Chondrocyte (in vitro differentiated cells): ENCODE results near the gene LFNG. TPM values are rescaled to one million over a fixed set of nuclear protein-coding genes. Genes with fewer than 3 reads are reported as not detected.
A peak's percentile ranks its signal among the peaks of the same experiment; 100 is the strongest.

Source experiments
- DNase-seq: peaks from one replicate; pipeline ENCODE4 v3.0.0; 2021; ENCODE audit warnings: mixed read lengths, low spot score
- H3K27ac Mint-ChIP-seq: one replicate; pipeline ENCODE4 v1.8.0; 2021; ENCODE audit warnings: mild to moderate bottlenecking, moderate library complexity, mixed read lengths; ENCODE audit not compliant: unreplicated experiment
- H3K27me3 Mint-ChIP-seq: 2 replicates; pipeline ENCODE4 v1.8.0; 2021; ENCODE audit warnings: low read depth, mixed read lengths
- H3K36me3 Mint-ChIP-seq: 2 replicates; pipeline ENCODE4 v1.8.0; 2021; ENCODE audit warnings: low read depth, mixed read lengths
- H3K4me1 Mint-ChIP-seq: 2 replicates; pipeline ENCODE4 v1.8.0; 2021; ENCODE audit warnings: low read depth, mild to moderate bottlenecking, mixed read lengths
- H3K4me3 Mint-ChIP-seq: one replicate; pipeline ENCODE4 v1.8.0; 2021; ENCODE audit warnings: mild to moderate bottlenecking, moderate library complexity, mixed read lengths; ENCODE audit not compliant: unreplicated experiment
- H3K9me3 Mint-ChIP-seq: 2 replicates; pipeline ENCODE4 v1.8.0; 2021; ENCODE audit warnings: low read depth, mixed read lengths
- total RNA-seq: library from RNA; stranded (reverse); gene quantifications from 3 replicates; pipeline ENCODE4 v1.2.1, GENCODE V29; 2021
- TF ChIP-seq, protein P1 (sequence below): fragments of 200-600 bp; sonication (generic); IDR thresholded peaks from 2 replicates; pipeline ENCODE4 v1.5.0; 2021; ENCODE audit warnings: antibody characterized with exemption, mild to moderate bottlenecking, moderate library complexity

The LFNG gene
- total RNA-seq, 1 donor from 2014 or later = 39.9 TPM

DNA sequence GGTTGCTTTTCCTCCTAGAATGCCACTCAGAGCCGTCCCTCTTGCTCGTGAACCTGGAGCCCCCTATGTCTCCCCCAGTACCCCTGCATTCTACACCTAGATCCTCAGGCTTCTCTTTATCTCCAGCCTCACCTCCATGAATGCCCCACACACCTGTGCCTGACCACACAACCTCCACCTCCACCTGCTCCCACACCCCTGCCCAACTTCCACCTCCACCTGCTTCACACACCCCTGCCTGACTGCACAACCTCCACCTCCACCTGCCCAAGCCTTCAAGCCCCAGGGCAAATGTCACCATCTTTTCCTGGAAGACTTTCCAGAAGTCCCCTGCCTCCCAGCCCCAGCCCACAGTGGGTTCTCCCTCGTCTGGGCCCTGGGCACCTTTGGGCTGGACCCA is 6.9 kb upstream of the LFNG start:
- H3K27ac Mint-ChIP-seq = no peak overlapping the region
- peaks cover 45% of the 10 kb centered on the region for H3K4me1 Mint-ChIP-seq
- no peak overlapping the region for H3K4me3 Mint-ChIP-seq
- no peaks in the 10 kb centered on the region for H3K36me3 Mint-ChIP-seq
- H3K27me3 Mint-ChIP-seq = no peaks in the 10 kb centered on the region
- TF ChIP-seq, protein P1, sequence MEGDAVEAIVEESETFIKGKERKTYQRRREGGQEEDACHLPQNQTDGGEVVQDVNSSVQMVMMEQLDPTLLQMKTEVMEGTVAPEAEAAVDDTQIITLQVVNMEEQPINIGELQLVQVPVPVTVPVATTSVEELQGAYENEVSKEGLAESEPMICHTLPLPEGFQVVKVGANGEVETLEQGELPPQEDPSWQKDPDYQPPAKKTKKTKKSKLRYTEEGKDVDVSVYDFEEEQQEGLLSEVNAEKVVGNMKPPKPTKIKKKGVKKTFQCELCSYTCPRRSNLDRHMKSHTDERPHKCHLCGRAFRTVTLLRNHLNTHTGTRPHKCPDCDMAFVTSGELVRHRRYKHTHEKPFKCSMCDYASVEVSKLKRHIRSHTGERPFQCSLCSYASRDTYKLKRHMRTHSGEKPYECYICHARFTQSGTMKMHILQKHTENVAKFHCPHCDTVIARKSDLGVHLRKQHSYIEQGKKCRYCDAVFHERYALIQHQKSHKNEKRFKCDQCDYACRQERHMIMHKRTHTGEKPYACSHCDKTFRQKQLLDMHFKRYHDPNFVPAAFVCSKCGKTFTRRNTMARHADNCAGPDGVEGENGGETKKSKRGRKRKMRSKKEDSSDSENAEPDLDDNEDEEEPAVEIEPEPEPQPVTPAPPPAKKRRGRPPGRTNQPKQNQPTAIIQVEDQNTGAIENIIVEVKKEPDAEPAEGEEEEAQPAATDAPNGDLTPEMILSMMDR = no peak
- H3K9me3 Mint-ChIP-seq = no peaks in the 10 kb centered on the region
- no peak for DNase-seq

DNA sequence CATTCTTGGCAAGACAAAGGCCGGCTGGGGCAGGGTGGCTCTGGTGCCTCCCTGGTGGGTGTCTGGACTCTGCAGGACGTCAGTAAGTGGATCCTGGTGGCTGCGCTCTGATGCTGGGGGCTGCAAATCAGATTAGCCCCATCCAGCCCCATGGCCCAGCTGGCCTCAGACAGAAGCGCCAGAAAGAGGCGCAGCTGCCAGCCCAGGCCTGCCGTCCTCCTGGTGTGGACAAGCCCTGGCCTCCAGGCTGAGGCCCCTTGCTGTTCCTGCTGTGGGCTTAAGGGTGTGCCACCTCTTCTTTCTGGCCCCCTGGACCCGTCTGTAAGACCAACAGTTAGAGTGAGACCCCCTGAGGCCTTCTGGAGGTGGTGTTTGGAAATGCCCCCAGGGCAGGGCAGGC is 5.9 kb upstream of the LFNG start:
- TF ChIP-seq, protein P1 = no peak
- H3K27me3 Mint-ChIP-seq = no peaks in the 10 kb centered on the region

DNA sequence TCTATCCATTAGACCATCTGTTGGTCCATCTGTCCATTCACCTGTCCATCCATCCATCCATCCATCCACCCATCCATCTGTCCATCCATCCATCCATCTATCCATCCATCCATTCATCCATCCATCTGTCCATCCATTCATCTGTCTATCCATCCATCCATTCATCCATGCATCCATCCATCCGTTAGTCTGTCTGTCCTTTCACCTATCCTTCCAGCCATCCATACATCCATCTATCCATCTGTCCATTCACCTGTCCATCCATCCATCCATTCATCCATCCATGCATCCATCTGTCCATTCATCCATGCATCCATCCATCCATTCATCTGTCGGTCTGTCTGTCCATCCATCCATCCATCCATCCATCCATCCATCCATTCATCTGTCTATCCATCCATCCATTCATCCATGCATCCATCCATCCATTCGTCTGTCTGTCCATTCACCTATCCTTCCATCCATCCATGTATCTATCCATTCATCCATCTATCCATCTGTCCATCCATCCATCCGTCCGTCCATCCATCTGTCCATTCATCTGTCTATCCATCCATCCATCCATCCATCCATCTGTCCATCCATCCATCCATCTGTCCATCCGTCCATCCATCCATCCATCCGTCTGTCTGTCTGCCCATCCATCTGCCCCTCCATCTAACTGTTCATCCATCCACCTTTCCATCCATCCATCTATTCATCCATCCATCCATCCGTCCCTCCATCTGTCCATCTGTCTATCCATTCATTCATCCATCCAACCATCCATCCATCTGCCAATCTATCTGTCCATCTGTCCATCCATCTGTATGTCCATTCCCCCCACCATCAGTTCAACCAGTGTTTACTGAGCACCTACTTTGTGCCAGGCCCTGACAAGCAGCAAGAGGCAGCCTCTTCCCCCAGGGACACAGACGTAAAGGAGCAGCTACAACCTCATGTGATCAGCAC is 4.8 kb upstream of the LFNG start:
- H3K27ac Mint-ChIP-seq = no peak overlapping the region
- H3K4me1 Mint-ChIP-seq = peaks cover 41% of the 10 kb centered on the region
- no peaks in the 10 kb centered on the region for H3K9me3 Mint-ChIP-seq
- H3K4me3 Mint-ChIP-seq = no peak overlapping the region
- H3K27me3 Mint-ChIP-seq = no peaks in the 10 kb centered on the region
- DNase-seq = no peak
- TF ChIP-seq, protein P1 = no peak
- no peaks in the 10 kb centered on the region for H3K36me3 Mint-ChIP-seq

More for the DNA sequence above, 5.9 kb upstream of the LFNG start:
- Mint-ChIP-seq H3K4me1 (peaks cover 48% of the 10 kb centered on the region), H3K9me3 (no peaks in the 10 kb centered on the region), H3K36me3 (no peaks in the 10 kb centered on the region), H3K27ac (no peak overlapping the region), H3K4me3 (no peak overlapping the region)
- no peak for DNase-seq

DNA sequence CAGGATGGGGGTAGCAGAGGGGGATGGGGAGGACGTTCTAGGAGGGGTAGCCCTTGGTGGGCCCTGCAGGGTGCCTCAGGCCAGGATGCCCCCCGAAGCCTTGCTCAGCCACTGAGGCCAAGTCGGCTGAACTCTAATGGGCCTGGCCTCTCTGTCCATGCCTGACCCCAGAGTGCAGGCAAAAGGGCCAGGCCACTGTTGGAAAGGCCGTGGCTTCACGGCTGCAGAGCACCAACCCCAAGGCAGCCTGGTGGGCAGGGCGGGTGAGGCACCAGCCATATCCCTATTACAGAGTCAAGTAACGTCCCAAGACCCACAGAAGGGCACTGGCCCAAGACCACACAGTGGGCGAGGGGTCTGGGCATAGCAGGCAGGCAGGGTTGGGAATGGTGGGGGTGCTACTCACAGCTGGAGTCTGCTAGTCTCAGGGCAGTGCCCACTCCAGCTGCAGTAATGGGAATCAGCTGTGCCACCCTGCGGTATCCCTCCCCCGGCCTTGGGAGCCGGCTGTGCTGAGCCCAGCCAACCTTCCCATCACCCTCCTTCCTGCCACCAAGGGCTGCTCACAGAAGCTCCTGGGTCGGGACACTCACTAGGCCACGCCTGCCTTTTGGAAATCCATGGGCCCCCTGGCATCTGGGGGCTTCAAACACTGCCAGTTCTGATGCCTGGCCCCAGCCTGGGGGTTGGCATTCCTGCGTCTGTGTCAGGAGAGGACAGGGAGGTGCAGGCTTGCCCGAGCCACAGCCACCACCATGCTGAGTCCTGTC is 4.0 kb upstream of the LFNG start:
- Mint-ChIP-seq H3K36me3 (no peaks in the 10 kb centered on the region), H3K4me1 (peaks cover 47% of the 10 kb centered on the region), H3K27ac (peak overlapping the region; percentile 86), H3K4me3 (no peak overlapping the region), H3K27me3 (no peaks in the 10 kb centered on the region), H3K9me3 (no peaks in the 10 kb centered on the region)
- TF ChIP-seq, protein P1 = no peak
- DNase-seq = no peak

DNA sequence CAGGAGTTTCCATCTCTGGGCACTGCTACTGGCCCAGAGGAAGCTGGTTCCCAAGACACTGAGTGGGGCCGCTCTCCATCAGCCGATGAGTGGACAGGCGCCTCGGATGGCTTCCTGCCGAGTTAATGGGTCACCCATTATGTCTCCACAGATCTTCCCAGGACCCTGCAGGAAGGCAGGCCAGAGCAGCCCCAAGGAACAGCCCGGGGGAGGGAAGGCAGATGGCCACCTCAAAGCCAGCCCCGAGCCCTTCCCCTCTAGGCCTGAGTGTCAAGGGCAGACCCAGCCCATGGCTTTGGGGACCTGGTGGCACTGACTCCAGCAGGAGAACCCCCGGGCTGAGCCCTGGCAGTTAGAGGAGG is 3.4 kb upstream of the LFNG start:
- Mint-ChIP-seq H3K9me3 (no peaks in the 10 kb centered on the region), H3K27me3 (no peaks in the 10 kb centered on the region), H3K27ac (peak overlapping the region; percentile 86), H3K4me3 (no peak overlapping the region), H3K4me1 (peaks cover 50% of the 10 kb centered on the region), H3K36me3 (no peaks in the 10 kb centered on the region)
- TF ChIP-seq, protein P1 = no peak
- no peak for DNase-seq
